DMS114 treated with DMSO at 0.1 percent for 48 hours (cell line): ENCODE results near the gene OTUB1.
"Not testable (repeated sequence)": the region's sequence is repeated elsewhere in the genome, so short reads cannot be mapped to it uniquely, and the experiment has no call there.

Source experiments
- DNase-seq: peaks from one replicate; lab custom pipeline; 2025; ENCODE audit not compliant: unreplicated experiment; lab: John Stamatoyannopoulos, UW

The OTUB1 gene

GRCh38 chr11:64042301-64042700 lies 56.1 kb downstream of the OTUB1 start:
- no peak for DNase-seq

- DNase-seq, result no peak
Observed at GRCh38 chr11:64043545-64043944, 57.3 kb downstream of the OTUB1 start.

- DNase-seq, result no peak
Observed at GRCh38 chr11:64044730-64045393, 58.6 kb downstream of the OTUB1 start.

GRCh38 chr11:64045700-64046099 lies 59.5 kb downstream of the OTUB1 start:
- no peak for DNase-seq

- not testable (repeated sequence) for DNase-seq
Observed at GRCh38 chr11:64047373-64047772, 61.1 kb downstream of the OTUB1 start.
